Mesothelial cell of epicardium (in vitro differentiated cells): Measurements from ENCODE around the gene XPO1. TPM values are rescaled to one million over a fixed set of nuclear protein-coding genes. Genes with fewer than 3 reads are reported as not detected.

Source experiments
- DNase-seq, 2 experiments: peaks; one replicate each; pipeline ENCODE4 v3.0.0; 2021; ENCODE audit warnings: low spot score in 2 of 2; ENCODE audit not compliant: unreplicated experiment in 2 of 2
- H3K27ac Mint-ChIP-seq: 2 replicates; pipeline ENCODE4 v1.8.0; 2021; ENCODE audit warnings: mixed read lengths
- H3K27me3 Mint-ChIP-seq: 2 replicates; pipeline ENCODE4 v1.8.0; 2021; ENCODE audit warnings: low read depth, mixed read lengths
- H3K36me3 Mint-ChIP-seq: 2 replicates; pipeline ENCODE4 v1.8.0; 2021; ENCODE audit warnings: mixed read lengths
- H3K4me1 Mint-ChIP-seq: 2 replicates; pipeline ENCODE4 v1.8.0; 2021; ENCODE audit warnings: mixed read lengths
- H3K4me3 Mint-ChIP-seq: 2 replicates; pipeline ENCODE4 v1.8.0; 2021; ENCODE audit warnings: mild to moderate bottlenecking, moderate library complexity, mixed read lengths
- H3K9me3 Mint-ChIP-seq: 2 replicates; pipeline ENCODE4 v1.8.0; 2021; ENCODE audit warnings: mixed read lengths
- total RNA-seq: library from RNA; stranded (reverse); gene quantifications from 3 replicates; pipeline ENCODE4 v1.2.1, GENCODE V29; 2021
- TF ChIP-seq, protein P1 (sequence below): fragments of 200-600 bp; sonication (generic); IDR thresholded peaks from one replicate; pipeline ENCODE4 v1.5.0; 2021; ENCODE audit warnings: antibody characterized with exemption; ENCODE audit not compliant: unreplicated experiment

The XPO1 gene
- total RNA-seq, 1 donor from 2014 or later = 219 TPM

DNA sequence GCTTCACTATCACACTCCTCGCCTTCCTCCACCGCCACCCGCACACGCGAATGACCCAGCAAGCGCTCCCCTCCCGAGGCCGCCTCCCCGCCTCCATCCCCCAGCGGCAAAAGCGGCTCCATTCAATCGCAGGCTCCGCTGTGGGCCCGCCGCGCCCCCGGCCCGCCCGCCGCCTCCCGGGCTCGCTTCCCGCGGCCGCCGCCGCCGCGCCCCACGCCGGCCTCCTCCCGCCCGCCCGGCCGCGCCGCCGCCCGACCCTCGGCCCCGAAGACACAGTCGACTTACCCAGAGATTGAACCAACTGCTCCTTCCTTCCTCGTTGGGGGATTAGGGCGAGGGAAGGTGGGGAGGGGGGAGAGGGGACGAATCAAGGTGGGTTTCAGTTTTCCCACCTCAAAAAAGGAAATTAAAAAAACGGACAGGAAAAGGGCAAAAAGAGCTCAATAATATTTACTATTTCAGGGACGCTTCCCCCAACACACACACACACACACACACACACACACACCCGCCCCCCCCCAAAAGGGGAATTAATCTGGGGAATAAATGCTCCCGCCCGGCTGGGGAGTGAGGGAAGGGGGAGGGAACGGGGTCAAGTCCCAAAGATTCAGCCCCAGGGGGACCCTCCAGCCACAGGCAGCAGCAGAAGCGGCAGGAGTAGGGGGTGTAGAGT is 743 bp downstream of the XPO1 start:
- Mint-ChIP-seq H3K9me3 (no peaks in the 10 kb centered on the region), H3K36me3 (peaks cover under 1% of the 10 kb centered on the region), H3K27me3 (no peaks in the 10 kb centered on the region), H3K4me1 (peaks cover 31% of the 10 kb centered on the region), H3K27ac (peak overlapping the region; percentile 100), H3K4me3 (peak overlapping the region; percentile 90)
- TF ChIP-seq, protein P1, sequence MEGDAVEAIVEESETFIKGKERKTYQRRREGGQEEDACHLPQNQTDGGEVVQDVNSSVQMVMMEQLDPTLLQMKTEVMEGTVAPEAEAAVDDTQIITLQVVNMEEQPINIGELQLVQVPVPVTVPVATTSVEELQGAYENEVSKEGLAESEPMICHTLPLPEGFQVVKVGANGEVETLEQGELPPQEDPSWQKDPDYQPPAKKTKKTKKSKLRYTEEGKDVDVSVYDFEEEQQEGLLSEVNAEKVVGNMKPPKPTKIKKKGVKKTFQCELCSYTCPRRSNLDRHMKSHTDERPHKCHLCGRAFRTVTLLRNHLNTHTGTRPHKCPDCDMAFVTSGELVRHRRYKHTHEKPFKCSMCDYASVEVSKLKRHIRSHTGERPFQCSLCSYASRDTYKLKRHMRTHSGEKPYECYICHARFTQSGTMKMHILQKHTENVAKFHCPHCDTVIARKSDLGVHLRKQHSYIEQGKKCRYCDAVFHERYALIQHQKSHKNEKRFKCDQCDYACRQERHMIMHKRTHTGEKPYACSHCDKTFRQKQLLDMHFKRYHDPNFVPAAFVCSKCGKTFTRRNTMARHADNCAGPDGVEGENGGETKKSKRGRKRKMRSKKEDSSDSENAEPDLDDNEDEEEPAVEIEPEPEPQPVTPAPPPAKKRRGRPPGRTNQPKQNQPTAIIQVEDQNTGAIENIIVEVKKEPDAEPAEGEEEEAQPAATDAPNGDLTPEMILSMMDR = no peak
- DNase-seq = peak; percentile 34 to 59

- TF ChIP-seq, protein P1 = no peak
- Mint-ChIP-seq H3K27me3 (no peaks in the 10 kb centered on the region), H3K4me1 (peaks cover 31% of the 10 kb centered on the region), H3K4me3 (peak overlapping the region; percentile 90), H3K27ac (peak overlapping the region; percentile 97), H3K9me3 (no peaks in the 10 kb centered on the region), H3K36me3 (peaks cover 2% of the 10 kb centered on the region)
- peak; percentile 35 to 68 for DNase-seq
Observed at GRCh38 chr2:61536572-61537276, 1.4 kb downstream of the XPO1 start.

- no peaks in the 10 kb centered on the region for H3K27me3 Mint-ChIP-seq
- no peak for DNase-seq
Observed at GRCh38 chr2:61536180-61536571, 2.0 kb downstream of the XPO1 start.

GRCh38 chr2:61535449-61535848 is 2.7 kb downstream of the XPO1 start:
- no peak for DNase-seq
- Mint-ChIP-seq H3K4me3 (peak overlapping the region; percentile 90), H3K4me1 (peaks cover 41% of the 10 kb centered on the region), H3K36me3 (peaks cover 5% of the 10 kb centered on the region), H3K27me3 (no peaks in the 10 kb centered on the region), H3K27ac (peak overlapping the region; percentile 97), H3K9me3 (no peaks in the 10 kb centered on the region)
- TF ChIP-seq, protein P1 = no peak

More at GRCh38 chr2:61536180-61536571, 2.0 kb downstream of the XPO1 start:
- no peaks in the 10 kb centered on the region for H3K9me3 Mint-ChIP-seq
- H3K27ac Mint-ChIP-seq = peak overlapping the region; percentile 97
- H3K4me1 Mint-ChIP-seq = peaks cover 35% of the 10 kb centered on the region
- peaks cover 5% of the 10 kb centered on the region for H3K36me3 Mint-ChIP-seq
- H3K4me3 Mint-ChIP-seq = peak overlapping the region; percentile 90
- TF ChIP-seq, protein P1 = no peak

DNA sequence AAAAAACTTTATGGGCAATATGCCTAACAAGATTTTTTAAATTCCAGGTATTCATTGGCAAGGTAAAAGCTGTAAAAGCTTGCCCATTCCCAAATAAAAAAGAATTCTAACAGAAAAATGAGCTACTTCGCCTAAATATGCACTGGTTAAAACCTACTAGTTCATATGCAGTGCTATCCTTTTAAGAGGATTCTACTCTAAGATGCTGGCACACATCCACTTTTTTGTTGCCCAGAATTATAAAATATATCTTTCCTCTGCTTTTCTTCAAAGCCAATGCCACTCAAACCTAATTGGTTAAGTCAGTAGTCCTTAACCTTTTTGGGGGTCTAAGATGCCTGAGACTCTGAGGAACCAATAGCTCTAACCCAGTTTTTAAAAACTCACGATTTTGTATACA is 3.2 kb downstream of the XPO1 start:
- no peaks in the 10 kb centered on the region for H3K27me3 Mint-ChIP-seq
- DNase-seq = no peak
- peaks cover 5% of the 10 kb centered on the region for H3K36me3 Mint-ChIP-seq
- peaks cover 47% of the 10 kb centered on the region for H3K4me1 Mint-ChIP-seq
- H3K4me3 Mint-ChIP-seq = peak overlapping the region; percentile 90
- TF ChIP-seq, protein P1 = no peak
- no peaks in the 10 kb centered on the region for H3K9me3 Mint-ChIP-seq
- H3K27ac Mint-ChIP-seq = peak overlapping the region; percentile 97
